ENCODE data around the gene GRM2. TPM values are rescaled to one million over a fixed set of nuclear protein-coding genes. Genes with fewer than 3 reads are reported as not detected.
A peak's percentile ranks its signal among the peaks of the same experiment; 100 is the strongest.

GRM2 gene
- total RNA-seq, 2 donors from 2014 or later = 0.14 to 0.24 TPM

DNA sequence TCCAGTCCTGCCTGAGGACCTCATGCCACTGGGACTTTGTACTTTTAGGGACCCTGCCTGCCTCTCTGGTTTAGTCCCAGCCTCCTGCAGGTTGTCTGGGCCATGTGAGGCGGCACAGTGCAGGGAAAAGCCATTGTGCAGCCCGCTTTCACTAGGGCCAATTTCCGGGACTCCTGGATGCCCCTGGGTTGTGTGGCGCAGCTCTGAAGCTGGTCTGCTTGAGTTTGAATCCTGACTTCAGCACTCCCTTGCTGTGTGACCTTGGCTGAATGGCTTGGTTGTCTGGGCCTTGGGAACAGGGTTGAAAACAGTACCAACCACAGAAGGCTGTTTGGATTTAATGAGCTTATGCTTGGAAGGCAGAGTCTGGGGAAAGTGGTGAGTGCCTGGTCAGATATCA, 27.6 kb upstream of the GRM2 start:
- intact Hi-C loops (cut with DNase I) = no loop called here
- no peak for DNase-seq (ENCODE audit: low spot score)

DNA sequence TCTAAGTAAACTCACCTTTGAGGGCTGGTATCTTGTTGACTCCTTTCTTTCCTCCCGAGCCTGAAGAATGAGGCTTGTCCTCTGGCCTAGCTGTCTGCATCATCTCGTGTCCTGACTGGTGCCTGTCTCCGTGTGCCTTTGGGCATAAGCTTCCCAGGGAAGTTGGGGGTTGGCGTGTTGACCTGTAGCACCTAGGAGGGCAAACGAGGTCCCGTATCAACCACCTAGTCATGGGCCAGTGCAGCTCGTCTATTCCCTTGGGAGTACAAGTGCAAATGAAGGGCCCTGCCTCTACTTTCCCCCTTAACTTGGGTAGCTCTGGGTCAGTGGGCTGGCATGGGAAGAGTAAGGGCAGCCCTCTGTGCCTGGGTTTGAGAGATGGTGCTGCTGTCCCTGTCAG, 27.1 kb upstream of the GRM2 start:
- intact Hi-C loops (cut with DNase I) = loop anchor here in 1 of 2 donors (5.0 kb wide), 1 partner anchor 177 kb away; the partner anchor contains the start of gene DCAF1
- no peak for DNase-seq (ENCODE audit: low spot score)

DNA sequence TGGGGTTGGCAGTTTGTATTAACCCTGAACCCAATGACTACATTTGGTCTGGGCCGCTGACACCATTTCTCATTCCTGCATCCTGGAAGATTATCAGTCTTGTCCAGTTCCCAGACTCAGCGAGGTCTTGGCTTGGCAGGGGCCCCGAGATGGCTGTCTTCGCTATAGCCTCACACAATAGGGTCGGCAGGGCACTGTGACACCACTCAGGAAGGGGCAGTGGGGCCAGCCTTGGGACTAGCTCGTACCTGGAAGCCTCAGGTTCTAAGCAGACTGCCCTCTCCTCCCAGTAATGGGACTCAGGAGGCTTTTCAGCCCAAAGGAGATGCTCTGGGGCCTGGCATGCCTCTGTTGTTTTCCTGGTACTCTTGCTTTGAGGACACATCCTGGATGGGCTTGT, 26.7 kb upstream of the GRM2 start:
- peak; percentile 61 for DNase-seq (ENCODE audit: low spot score)
- intact Hi-C loops (cut with DNase I) = loop anchor here in 1 of 2 donors (5.0 kb wide), 1 partner anchor 178 kb away; the partner anchor contains the start of gene DCAF1

DNA sequence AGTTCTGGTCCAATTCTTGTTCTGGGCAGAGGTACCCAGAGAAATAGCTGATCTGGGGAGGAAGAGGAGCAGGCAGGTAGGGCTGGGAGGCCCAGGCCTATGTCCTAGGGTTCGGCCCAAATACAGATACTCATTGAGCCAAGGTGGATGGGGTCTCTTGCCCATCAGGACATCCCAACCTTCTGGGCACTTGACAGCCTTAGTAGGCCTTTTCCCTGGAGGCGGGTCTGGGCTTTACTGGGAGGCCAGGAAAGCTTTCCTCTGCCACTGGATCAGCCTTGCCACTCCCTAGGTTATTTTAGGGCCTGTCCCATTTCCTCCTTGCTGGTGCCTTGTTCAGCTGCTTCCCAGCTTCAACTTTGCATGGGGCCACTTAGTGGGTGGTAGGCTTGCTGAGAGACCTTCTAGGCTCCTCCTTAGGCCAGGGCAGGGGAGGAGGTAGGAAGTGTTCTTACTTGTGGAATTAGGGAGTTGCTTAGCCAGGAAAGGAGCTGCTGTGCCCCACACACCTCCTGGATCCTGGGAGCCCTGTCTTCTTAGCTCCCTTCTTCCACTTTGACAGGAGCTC, 26.1 kb upstream of the GRM2 start:
- intact Hi-C loops (cut with DNase I) = loop anchor here in 1 of 2 donors (5.0 kb wide), 1 partner anchor 178 kb away; the partner anchor contains the start of gene DCAF1
- DNase-seq (ENCODE audit: low spot score) = peak; percentile 64

DNA sequence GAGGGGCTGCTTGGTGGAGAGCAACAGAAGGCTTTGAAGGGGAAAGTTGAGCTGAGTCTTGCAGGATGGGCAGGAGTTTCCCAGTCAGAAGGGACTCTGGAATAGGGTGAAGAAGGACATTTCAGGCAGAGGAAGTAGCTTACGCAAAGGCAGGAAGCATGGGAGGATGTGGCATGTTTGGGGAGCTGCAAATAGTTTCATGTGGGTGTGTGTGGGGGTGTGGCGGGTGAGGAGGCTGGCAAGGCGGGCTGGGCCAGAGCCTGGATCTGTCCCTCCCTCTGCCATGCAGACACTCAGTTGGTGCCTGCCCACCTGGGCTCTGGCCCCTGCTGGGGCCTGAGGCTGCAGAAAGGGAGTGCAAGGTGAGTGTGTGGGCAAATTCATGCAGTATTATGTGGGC, 25.4 kb upstream of the GRM2 start:
- DNase-seq (ENCODE audit: low spot score) = no peak
- intact Hi-C loops (cut with DNase I) = loop anchor here in 1 of 2 donors (5.0 kb wide), 1 partner anchor 179 kb away; the partner anchor contains the start of gene DCAF1

DNA sequence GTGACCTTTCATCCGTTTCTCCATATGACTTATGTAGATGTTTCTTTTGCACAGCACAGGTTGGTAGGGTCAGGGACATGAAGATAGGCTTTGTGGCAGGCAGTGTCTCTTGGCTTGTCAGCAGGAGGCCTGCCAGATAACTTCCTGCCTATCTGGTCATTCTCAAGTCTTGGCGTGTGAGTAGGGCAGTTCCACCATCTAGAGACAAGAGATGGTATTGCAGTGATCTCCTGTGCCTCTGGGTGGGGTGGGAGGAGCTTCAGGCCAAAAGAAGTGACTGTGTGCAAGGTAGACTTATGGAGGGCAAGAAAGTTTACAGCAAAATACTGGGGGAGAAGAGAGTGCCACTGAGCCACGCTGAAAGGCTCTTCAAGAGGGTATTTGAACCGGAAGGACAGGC, 24.8 kb upstream of the GRM2 start:
- intact Hi-C loops (cut with DNase I) = loop anchor here in 1 of 2 donors (5.0 kb wide), 1 partner anchor 180 kb away; the partner anchor contains the start of gene DCAF1
- no peak for DNase-seq (ENCODE audit: low spot score)

DNA sequence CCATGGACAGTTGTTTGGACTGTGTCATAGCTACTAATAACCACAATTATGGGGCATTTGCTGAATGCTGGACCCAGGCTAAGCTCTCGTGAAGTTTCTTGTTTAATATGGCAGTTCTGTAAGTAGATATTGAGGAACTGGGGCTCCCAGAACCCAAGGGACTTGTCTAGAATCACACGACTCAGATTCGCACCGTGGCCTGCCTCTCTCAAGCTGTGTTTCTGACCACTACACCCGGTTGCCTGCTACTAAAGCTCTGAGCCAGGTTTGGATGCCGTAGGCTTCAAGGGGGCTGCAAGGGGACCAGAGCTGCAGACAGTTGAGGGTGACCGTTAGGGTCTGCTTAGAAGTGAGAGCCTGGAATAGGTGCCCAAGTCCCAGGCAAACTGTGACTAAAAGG, 24.3 kb upstream of the GRM2 start:
- intact Hi-C loops (cut with DNase I) = loop anchor here in 1 of 2 donors (5.0 kb wide), 1 partner anchor 180 kb away; the partner anchor contains the start of gene DCAF1
- DNase-seq (ENCODE audit: low spot score) = no peak

DNA sequence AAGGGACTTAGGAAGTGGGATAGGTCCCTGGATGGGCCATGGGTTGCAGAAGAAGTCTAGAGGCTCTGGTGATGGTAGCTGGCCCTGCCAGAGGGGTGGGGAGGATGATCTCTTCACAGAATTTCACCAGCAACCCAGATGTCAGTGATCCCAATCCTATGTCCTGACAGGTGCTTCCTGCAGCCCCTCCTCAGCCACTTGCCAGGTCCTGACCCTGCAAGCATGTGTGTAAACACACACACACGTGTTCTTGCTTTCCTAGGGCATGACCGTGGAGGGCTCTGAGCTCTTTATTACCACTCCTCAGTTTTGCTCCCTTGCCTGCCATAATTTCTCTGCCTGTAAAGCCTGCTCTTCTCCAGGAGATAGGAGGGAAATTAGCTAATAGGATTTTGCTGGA, 23.3 kb upstream of the GRM2 start:
- DNase-seq (ENCODE audit: low spot score) = no peak
- intact Hi-C loops (cut with DNase I) = loop anchor here in 1 of 2 donors (5.0 kb wide), 1 partner anchor 181 kb away; the partner anchor contains the start of gene DCAF1

DNA sequence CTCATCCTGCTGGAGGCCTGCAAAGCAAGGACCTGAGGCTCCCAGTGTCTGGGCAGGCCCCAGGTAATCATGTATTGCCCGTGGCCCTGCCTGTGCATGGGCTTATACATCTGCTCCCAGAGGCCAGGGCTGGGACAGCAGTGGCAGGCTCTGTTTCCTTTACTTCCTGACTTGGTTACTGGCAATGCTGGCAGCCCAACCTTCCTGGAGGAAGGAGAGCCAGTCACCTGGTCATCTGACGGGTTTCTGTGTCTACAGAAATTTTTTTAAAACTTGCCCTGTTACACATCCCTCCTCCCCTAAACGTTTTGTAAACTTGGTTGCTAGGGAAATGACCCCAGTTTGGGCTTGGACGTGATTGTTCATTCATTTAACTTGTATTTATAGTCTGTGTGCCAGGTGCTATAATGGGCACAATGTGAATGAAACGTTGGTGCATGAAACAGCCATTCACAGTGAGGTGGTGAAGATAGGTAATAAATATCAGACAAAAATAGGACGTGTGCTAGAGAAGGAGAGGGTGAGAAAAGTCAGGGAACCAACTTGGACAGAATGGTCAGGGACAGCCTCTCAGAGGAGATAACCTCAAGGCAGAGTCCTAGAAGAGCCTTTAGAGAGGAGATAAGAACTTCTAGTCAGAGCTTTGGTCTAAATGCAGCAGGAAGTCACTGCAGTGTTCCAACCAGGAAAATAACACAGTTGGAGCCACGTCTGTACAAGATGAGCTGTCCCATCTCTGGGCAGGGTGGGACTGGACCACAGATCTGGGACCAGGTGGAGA, 21.7 kb upstream of the GRM2 start:
- intact Hi-C loops (cut with DNase I) = loop anchor here in 1 of 2 donors (5.0 kb wide), 1 partner anchor 183 kb away; the partner anchor contains the start of gene DCAF1
- DNase-seq (ENCODE audit: low spot score) = no peak

DNA sequence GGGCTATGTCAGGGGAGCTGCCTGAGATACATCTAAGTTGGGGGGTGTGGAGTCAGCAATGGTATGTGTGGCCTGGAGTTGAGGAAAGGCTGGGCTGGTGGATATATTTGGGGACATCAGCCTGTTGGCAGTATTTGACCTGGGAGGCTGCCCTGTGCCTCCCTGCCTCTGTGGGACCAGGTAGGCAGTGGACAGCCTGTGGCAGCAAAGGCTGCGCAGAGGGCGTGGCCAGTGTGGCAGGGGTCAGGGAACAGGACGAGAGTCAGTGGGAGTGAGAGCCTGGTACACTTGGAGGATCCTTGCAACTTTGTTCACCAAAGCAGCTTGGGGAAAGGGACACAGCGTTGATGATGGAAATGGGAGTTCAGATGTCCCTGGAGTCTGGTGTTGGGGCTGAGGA, 20.8 kb upstream of the GRM2 start:
- intact Hi-C loops (cut with DNase I) = no loop called here
- DNase-seq (ENCODE audit: low spot score) = no peak

DNA sequence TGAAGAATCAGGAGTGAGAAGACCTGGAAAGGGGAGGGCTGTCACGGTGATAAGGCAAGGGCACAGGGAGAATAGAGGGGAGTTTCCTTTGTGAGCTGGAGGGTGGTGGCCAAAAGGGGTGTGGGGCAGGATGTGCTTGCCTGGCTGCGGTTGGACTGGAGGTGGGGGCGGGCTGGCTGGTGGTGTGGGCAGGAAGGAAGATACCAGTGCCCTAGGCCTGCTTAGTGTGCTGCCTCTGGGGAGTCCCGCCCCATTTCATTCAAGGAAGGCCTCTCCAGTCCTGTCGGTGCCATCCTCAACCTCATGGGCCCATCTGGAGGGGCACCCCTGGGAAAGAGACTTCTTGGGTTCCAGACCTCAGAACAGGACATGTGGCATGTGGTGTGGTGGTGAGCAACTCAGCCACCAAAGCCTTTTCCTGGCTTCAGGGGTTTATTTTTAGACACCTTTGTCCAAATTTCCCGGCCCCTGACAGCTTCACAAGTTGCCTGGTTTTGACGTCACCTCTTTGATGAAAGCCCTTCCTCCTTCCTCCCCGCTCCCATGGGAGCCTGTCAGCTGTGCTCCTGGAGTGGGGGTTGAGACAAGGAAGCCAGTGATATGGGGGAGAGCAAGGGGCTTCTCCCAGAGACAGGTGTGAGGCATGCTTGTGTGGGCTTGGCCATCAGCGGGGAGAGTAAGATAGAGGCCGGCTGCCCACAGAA, 20.2 kb upstream of the GRM2 start:
- intact Hi-C loops (cut with DNase I) = no loop called here
- no peak for DNase-seq (ENCODE audit: low spot score)

DNA sequence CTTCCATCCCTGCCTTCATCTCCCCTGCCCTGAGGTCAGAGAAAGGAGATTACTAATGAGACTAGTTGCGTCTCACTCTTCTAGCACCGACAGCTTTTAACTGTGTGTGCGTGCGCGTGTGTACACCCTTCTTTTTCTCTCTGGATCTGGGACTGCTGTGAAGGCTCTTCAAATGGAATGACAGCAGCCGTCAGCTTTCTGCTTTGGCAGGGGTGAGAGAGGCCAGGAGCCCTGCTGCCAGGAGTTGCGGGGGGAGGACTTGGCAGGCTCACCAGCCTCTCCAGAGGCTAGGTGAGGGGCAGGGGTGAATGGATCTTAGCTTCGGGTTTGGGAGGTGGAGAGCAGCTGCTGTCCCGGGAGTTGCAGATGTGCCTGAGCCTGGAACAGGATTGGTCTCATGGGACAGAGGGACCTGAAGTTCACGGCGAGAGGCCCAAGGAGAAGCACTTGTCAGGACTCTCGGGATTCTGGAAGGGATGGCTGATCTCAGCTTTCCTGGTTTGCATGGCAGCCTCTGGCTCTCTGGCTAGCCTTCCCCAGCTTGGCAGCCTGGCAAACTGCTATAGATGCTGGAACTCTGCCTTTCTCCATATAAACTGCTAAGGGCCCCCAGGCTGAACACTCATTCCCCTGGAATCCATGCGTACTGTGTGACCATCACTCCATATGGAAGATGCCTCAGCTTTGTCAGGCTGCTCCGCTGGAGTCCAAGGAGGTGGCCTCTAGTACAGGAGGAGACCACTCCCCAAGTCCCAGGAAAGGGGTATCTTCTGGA, 19.2 kb upstream of the GRM2 start:
- intact Hi-C loops (cut with DNase I) = no loop called here
- DNase-seq (ENCODE audit: low spot score) = no peak

DNA sequence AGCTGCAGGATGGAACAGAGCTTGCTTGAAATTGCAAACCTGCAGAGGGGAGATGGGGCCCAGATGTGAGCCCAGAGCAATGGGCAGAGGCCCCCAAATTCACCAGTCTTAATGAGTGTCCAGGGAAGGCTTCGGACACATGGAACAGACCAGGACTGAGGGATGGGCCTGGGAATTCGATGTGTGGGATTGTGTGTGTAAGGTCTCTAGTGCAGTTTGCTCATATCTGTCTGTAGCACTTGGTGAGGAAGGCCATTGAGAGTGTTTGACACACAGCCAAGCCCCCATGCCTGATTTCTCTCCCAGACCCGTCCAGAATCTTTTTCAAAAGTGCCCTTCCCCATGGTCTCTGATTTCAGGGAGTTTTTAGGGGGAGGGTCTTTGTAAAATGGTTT, 18.7 kb upstream of the GRM2 start:
- DNase-seq (ENCODE audit: low spot score) = no peak
- intact Hi-C loops (cut with DNase I) = no loop called here

DNA sequence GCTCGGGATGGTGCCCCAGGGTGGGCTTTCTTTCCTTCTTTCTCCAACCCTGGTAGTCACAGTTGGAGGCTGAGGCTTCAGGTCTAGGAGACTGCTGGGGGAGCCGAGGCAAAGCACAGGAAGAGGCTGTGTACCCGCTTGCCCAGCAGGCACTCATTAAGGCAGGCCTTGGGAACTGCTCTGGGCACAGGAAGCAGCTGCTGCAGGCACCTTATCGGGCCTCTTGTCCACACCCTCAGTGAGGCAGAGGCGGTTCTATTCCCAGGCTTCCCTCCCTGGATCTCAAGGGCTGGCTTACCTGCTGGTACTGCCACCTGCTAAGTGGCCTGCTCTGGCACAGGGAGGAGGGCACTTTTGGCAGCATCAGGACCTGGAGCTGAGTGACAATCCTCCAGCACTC, 15.8 kb upstream of the GRM2 start:
- intact Hi-C loops (cut with DNase I) = no loop called here
- no peak for DNase-seq (ENCODE audit: low spot score)

DNA sequence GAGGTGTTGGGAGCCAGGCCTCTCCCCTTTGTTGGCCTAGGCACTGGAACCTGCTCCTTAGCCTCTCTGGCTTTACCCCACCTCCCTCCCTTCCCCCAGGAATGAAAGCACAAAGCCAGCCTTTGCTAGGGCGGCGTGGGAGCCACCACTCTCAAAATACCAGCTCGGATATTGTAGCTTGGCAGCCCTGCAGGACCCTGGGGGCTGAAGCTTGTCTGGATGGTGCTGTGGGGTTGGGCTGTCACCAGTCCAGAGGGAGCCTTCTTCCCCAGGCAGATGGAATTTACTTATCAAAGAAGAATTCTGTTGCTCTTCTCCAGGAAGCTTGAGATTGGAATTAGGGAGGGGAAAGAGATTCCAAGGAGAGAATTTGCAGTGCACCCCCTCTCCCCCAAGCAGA, 14.9 kb upstream of the GRM2 start:
- DNase-seq (ENCODE audit: low spot score) = no peak
- intact Hi-C loops (cut with DNase I) = no loop called here

DNA sequence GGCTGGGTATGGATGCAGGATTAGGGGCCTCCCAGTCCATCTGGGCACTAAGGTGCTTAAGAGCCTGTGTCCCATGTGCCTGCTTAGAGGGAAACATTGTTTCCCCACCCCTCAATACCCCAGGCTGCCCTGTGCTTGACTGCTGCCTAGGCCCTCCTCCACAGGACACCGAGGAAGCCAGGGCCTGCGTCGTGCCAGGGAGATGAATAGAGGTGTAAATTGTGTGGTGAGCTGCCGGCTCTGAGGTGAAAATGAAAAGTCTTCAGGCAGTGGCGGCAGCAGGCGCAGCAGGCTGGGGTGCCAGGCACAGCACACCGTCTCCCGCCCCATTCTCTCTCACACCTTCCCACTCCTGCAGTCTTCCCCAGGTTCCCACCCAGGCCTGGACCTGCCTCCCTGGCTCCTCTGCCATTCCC, 13.9 kb upstream of the GRM2 start:
- intact Hi-C loops (cut with DNase I) = no loop called here
- DNase-seq (ENCODE audit: low spot score) = no peak

DNA sequence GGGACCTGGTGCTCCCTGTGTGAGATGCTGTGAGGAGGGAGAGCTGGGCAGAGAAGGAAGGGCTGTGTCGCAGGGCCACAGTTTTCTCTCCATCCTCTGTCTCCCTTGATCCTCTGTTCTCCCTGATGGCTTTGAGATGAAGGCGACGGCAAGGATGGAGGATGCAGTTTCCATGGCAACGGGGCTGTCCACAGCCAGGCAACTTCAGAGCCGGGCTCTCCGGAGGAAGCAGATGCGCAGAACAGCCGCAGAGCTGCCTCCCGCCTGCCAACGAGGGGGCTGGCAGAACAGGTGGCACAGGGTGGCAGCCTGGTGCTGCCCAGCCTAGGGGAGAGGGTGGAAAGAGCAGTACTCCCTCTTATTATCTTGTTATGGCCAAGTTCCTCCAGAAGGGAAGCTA, 9.9 kb upstream of the GRM2 start:
- intact Hi-C loops (cut with DNase I) = no loop called here

DNA sequence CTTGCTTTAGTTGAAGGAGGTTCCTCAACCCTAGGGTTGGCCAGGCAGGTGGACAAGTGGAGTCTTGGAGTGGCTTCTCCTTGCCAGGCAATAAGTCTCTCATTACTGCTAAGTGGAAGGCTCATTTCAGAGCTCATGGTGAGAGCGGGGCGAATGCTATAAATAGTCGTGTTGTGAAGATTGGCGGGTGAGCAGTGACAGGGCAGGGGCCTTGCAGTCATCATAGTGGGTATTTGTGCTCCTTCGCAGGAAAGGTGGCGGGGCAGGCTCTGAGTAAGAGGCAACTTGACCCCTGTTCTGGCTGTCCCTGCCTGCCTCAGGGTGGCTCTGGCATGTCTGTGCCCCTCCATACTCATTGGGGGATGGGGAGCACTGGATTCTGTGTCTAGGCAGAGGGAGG, 8.7 kb upstream of the GRM2 start:
- no peak for DNase-seq (ENCODE audit: low spot score)

More for the DNA sequence above, 9.9 kb upstream of the GRM2 start:
- DNase-seq (ENCODE audit: low spot score) = no peak

DNA sequence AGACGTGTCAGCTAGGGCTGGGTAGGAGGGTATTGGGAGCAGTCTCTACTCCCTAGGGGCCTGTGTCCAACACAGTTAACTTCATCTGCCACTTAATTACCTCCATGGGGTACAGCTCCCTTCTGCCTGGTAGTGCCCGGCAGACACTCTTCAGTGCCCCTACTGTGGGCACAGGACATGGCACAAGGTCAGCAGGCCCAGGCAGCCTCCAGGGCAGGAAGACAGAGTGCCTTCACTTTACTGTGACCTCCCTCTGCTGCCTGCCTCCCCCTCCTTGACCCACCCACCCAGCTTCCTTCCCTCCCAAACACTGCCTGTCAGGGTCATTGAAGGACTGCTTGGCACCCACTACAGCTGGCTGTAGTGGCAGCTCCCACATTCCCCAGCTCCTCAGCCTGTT, 6.5 kb upstream of the GRM2 start:
- intact Hi-C loops (cut with DNase I) = no loop called here
- DNase-seq (ENCODE audit: low spot score) = no peak

More for the DNA sequence above, 8.7 kb upstream of the GRM2 start:
- intact Hi-C loops (cut with DNase I) = no loop called here

All from posterior vena cava (tissue), 2 donors.